Transverse colon (tissue), 4 donors: ENCODE results near the gene KCNJ9. TPM values are rescaled to one million over a fixed set of nuclear protein-coding genes. Genes with fewer than 3 reads are reported as not detected.

ENCODE experiments used
- DNase-seq: peaks from one replicate; pipeline ENCODE4 v3.0.0-alpha.2; 2019
- H3K27ac ChIP-seq, 4 donors: fragments of 200-600 bp; sonication (generic); 2 replicates each; pipeline ENCODE4 v1.5.1; 2016 to 2018; ENCODE audit warnings: inconsistent platforms in 4 of 4
- H3K27me3 ChIP-seq: fragments of 200-600 bp; sonication (generic); 2 replicates; pipeline ENCODE4 v1.5.1; 2017; ENCODE audit warnings: inconsistent platforms
- H3K36me3 ChIP-seq, 4 donors: fragments of 200-600 bp; sonication (generic); 2 replicates each; pipeline ENCODE4 v1.5.1; 2017 to 2019; ENCODE audit warnings: inconsistent platforms in 4 of 4
- H3K4me1 ChIP-seq, 4 donors: fragments of 200-600 bp; sonication (generic); 2 replicates each; pipeline ENCODE4 v1.5.1; 2017 to 2020; ENCODE audit warnings: inconsistent platforms in 4 of 4
- H3K4me3 ChIP-seq, 4 donors: fragments of 200-600 bp; sonication (generic); 1 replicate in 1 of 4; 2 replicates in 3 of 4; pipeline versions ENCODE4 v1.5.1 to v1.6.1; 2017 to 2019; ENCODE audit warnings: inconsistent platforms in 4 of 4
- H3K9me3 ChIP-seq, 2 donors: fragments of 200-600 bp; sonication (generic); 2 replicates each; pipeline ENCODE4 v1.5.1; 2017 to 2019; ENCODE audit warnings: inconsistent platforms in 2 of 2
- CTCF ChIP-seq, 5 experiments: fragments of 200-600 bp in 3 of 5; fragments of 450-650 bp in 2 of 5; sonication (generic) in 3 of 5; IDR thresholded peaks; 1 replicate in 2 of 5; 2 replicates in 3 of 5; pipeline ENCODE4 v1.5.1; 2016 to 2017; ENCODE audit warnings: antibody characterized with exemption in 5 of 5, inconsistent platforms in 3 of 5, mild to moderate bottlenecking in 2 of 5, moderate library complexity in 1 of 5
- EP300 ChIP-seq: sonication (generic); formaldehyde crosslinking; IDR thresholded peaks from one replicate; pipeline ENCODE4 v1.6.1; 2017; ENCODE audit warnings: antibody characterized with exemption, low read depth
- POLR2A ChIP-seq: fragments of 450-650 bp; IDR thresholded peaks from one replicate; pipeline ENCODE4 v1.6.1; 2016; ENCODE audit warnings: antibody characterized with exemption, mild to moderate bottlenecking, moderate library complexity
- POLR2AphosphoS5 ChIP-seq, 3 donors: sonication (generic); formaldehyde crosslinking; IDR thresholded peaks; one replicate each; pipeline ENCODE4 v1.6.1; 2016; ENCODE audit warnings: antibody characterized with exemption in 3 of 3
- WGBS, 2 donors: methylation state at CpG; one replicate each; pipeline ENCODE4 v1.1.5; 2018; ENCODE audit warnings: low coverage in 1 of 2; 5-methylcytosine and 5-hydroxymethylcytosine counted together
- in situ Hi-C, 4 donors: fragments of 200-750 bp; cut with MboI; loops; one replicate each; pipeline versions ENCODE4 v1.15.0 to v1.15.1; 2017; ENCODE audit warnings: low sequenced_read_pairs in 3 of 4, low pct_ligation_motif_present in 1 of 4, low pct_unique_long_range_greater_than_20kb in 1 of 4
- intact Hi-C: fragments of 100-400 bp; cut with DNase I; formaldehyde crosslinking; loops from one replicate; pipeline ENCODE4 v1.15.1; 2023; ENCODE audit warnings: low total_unique reads
- total RNA-seq, 4 donors: library from RNA; depleted of rRNA; stranded (reverse); fragments of >200 nt; gene quantifications; one replicate each; pipeline ENCODE4 v1.1.0, GENCODE V29; 2016

The KCNJ9 gene
- total RNA-seq, 4 donors from 2014 or later = 0.27 TPM; not detected in 3

- Histone ChIP-seq H3K36me3 (peaks cover 0 to 4% (median 0%) of the 10 kb centered on the region in 4 donors), H3K27ac (peak overlapping the region in 1 of 4 donors; percentile 77), H3K4me3 (no peak overlapping the region), H3K27me3 (no peaks in the 10 kb centered on the region), H3K9me3 (no peaks in the 10 kb centered on the region), H3K4me1 (peaks cover 30 to 52% (median 42%) of the 10 kb centered on the region in 4 donors)
- WGBS, 2 donors = 89% methylated on average over 4 of the region's 4 CpGs; no CpG with 5 or more reads in 1 of the 2 donors
- intact Hi-C loops (no loop called here), in situ Hi-C loops (no loop called here)
- no peak for DNase-seq
- TF ChIP-seq CTCF (IDR thresholded peaks at IDR 0.05) (no peak), POLR2AphosphoS5 (IDR thresholded peaks at IDR 0.05) (no peak), EP300 (no peak), POLR2A (no peak)
Observed at GRCh38 chr1:160095382-160096105, 14.2 kb downstream of the KCNJ9 start.

GRCh38 chr1:160096274-160097116 is 15.2 kb downstream of the KCNJ9 start:
- peak overlapping the region in 1 of 4 donors; percentile 97 for H3K27ac ChIP-seq
- in situ Hi-C loops (no loop called here), intact Hi-C loops (no loop called here)

DNA sequence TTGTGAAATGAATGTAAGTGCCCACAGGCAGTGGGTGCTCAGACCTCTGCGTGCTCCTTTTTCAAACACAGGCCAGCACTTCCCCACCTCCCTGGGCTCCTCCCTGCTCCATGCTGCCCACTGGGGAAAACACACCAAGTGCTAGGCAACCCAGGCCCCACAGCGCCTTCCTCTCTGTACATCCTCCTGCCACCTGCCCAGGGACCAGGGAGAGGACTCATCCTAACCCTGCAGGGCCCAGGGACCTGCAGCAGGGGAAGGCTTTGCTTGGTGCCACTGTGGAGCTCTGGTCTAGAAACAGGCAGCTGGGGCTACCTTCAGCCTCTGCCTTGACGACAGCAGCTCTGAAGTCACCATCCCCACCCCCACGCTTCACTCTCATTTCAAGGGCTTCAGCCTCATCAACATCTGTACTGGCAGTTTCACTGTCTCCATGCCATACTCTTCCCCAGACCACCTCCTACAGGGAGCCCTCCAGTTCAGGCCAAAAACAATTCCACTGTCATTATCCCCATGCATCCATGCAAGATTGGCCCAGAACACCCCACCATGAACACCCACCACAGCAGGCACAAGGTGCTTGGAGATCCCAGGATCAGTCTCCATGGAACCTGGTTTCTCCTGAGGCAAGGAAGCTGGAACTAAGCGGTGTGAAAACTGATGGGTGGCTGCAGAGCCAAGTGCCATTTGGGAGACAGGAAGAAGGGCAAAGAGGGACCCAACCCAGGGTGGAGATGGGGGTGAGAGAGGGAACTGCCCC is 16.0 kb downstream of the KCNJ9 start:
- intact Hi-C loops = no loop called here
- no peak for TF ChIP-seq POLR2AphosphoS5 (IDR thresholded peaks at IDR 0.05)
- in situ Hi-C loops = no loop called here
- H3K4me3 ChIP-seq = peak overlapping the region; percentile 54 to 93 (median 76)
- peak overlapping the region; percentile 90 to 97 (median 95) for H3K27ac ChIP-seq
- H3K27me3 ChIP-seq = no peaks in the 10 kb centered on the region
- H3K4me1 ChIP-seq = peaks cover 38 to 66% (median 50%) of the 10 kb centered on the region in 4 donors
- no peaks in the 10 kb centered on the region for H3K36me3 ChIP-seq
- WGBS, 2 donors = 62% methylated on average over 5 of the region's 5 CpGs; no CpG with 5 or more reads in 1 of the 2 donors
- DNase-seq = no peak
- H3K9me3 ChIP-seq = no peaks in the 10 kb centered on the region

More at GRCh38 chr1:160096274-160097116, 15.2 kb downstream of the KCNJ9 start:
- 74% methylated on average over 3 of the region's 4 CpGs; no CpG with 5 or more reads in 1 of the 2 donors for WGBS, 2 donors
- Histone ChIP-seq H3K4me1 (peaks cover 35 to 60% (median 46%) of the 10 kb centered on the region in 4 donors), H3K4me3 (no peak overlapping the region), H3K27me3 (no peaks in the 10 kb centered on the region), H3K36me3 (no peaks in the 10 kb centered on the region), H3K9me3 (no peaks in the 10 kb centered on the region)
- no peak for DNase-seq
- no peak for TF ChIP-seq CTCF (IDR thresholded peaks at IDR 0.05)
- TF ChIP-seq POLR2AphosphoS5 (IDR thresholded peaks at IDR 0.05) = no peak
- TF ChIP-seq EP300 = no peak
- TF ChIP-seq POLR2A = no peak

DNA sequence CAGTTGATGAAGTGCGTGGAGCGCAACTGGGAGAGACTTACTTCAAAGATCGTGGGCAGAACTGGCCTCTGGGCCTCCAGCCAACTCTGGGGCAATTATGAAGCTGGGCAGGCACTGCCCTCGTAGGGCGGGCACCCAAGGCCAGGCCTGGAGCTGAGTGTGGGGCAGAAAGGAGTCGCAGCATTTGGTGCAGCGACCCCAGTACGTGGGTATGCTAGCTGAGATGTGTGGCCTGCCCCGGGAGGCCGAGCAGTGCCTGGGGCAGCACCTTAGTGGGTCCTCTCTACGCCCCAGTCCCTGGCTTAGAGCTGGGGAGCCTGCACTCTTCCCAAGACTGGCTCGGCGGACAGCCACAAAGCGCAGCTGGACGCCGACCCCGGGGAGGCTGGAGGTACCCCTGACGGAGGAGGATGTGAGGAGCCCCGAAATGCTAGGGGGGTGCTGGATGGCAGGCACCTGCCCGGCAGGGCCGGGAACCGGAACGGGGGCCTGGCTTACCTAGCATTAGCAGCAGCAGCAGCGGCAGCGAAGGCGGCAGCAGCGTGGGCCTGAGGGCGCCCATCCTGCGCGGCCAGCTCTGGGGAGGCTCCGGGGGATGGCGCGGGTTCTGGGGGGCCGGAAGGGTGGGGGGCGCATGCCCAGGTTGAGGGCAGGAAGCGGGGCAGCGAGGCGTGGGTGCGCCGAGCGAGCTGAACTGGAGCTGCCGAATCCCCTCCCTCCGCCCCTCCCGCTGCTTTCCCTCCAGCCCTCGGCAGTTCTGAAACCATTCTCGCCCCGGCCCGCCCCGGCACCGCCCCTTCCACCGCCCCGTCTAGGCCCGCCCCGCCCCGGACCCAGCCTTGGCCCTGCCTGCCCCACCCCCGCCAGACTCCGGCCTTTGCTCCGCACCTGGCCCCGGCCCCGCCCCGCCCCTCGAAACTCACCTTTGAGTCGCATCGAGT is 16.8 kb downstream of the KCNJ9 start, which contains the start of gene IGSF8:
IGSF8 (minus strand) TSS at position 709 of the 941 bp plus-strand sequence; CDS start at position 562, 147 bp downstream.
- Histone ChIP-seq H3K27me3 (no peaks in the 10 kb centered on the region), H3K27ac (peak within 1 kb of the TSS; percentile 90 to 97 (median 95)), H3K4me3 (peak within 1 kb of the TSS; percentile 54 to 93 (median 76)), H3K4me1 (peaks cover 38 to 71% (median 52%) of the 10 kb centered on the region in 4 donors), H3K36me3 (no peaks in the 10 kb centered on the region), H3K9me3 (no peaks in the 10 kb centered on the region)
- TF ChIP-seq EP300 = no peak
- peak; percentile 86 to 89 (median 88) for TF ChIP-seq POLR2AphosphoS5 (IDR thresholded peaks at IDR 0.05)
- TF ChIP-seq CTCF (IDR thresholded peaks at IDR 0.05) = no peak
- peak; percentile 73 for TF ChIP-seq POLR2A
- intact Hi-C loops = no loop called here
- in situ Hi-C loops = no loop called here
- WGBS, 2 donors = 3% methylated on average over 16 of the region's 64 CpGs; no CpG with 5 or more reads in 1 of the 2 donors
- peak; percentile 95 for DNase-seq
